OCI-LY3 (cell line): Measurements from ENCODE around the gene KAT8.

Experiments used
- EZH2phosphoT487 ChIP-seq: fragments of 200-600 bp; shearing (Covaris generic); IDR thresholded peaks from 2 replicates; pipeline ENCODE4 v1.6.1; 2018; ENCODE audit warnings: antibody characterized with exemption, mixed run types, low read depth
- TF ChIP-seq, protein P1 (sequence below): fragments of 200-600, 300-600 bp; sonication (generic); IDR thresholded peaks from 2 replicates; pipeline ENCODE4 v1.5.1; 2014; ENCODE audit warnings: antibody characterized with exemption, low read length, low read depth

DNA sequence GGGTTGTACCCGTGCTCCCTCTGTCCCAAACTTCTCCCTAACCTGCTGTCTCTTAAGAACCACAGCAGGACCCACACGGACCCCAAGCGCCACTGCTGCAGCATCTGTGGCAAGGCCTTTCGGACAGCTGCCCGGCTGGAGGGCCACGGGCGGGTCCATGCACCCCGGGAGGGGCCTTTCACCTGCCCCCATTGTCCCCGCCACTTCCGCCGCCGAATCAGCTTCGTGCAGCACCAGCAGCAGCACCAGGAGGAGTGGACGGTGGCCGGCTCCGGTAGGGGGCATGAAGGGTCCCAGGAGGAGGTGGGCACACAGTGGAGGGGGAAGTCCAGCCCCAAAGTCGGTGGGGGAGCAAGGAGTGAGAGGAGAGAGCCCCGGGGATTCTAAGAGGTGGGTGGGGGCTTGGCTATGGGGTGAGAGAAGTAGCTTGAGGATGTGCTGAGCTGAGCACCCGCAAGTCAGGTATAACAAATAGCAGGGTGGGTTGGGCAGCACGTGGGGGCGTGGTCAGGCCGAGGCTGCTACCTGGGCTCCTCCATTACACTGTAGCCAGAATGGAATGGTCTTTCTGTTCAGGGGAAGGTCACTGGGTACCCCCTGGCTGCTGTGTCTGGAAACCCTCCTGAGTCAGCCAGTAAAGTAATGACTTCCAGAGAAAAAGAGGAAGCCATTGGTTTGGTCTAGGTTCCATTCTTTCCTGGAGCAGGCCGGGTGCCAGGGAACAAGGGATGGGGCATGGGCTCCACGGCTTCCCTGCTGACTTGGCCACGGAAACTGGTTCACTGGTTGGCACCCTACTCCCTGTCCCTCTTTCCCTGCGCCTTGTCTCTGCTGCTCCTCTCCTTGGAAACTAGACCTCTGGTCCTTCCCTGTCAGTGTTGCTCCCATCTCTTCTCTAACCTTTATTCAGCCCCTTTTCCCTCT is 35.8 kb upstream of the KAT8 start:
- TF ChIP-seq, protein P1, sequence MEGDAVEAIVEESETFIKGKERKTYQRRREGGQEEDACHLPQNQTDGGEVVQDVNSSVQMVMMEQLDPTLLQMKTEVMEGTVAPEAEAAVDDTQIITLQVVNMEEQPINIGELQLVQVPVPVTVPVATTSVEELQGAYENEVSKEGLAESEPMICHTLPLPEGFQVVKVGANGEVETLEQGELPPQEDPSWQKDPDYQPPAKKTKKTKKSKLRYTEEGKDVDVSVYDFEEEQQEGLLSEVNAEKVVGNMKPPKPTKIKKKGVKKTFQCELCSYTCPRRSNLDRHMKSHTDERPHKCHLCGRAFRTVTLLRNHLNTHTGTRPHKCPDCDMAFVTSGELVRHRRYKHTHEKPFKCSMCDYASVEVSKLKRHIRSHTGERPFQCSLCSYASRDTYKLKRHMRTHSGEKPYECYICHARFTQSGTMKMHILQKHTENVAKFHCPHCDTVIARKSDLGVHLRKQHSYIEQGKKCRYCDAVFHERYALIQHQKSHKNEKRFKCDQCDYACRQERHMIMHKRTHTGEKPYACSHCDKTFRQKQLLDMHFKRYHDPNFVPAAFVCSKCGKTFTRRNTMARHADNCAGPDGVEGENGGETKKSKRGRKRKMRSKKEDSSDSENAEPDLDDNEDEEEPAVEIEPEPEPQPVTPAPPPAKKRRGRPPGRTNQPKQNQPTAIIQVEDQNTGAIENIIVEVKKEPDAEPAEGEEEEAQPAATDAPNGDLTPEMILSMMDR: no peak
- no peak for TF ChIP-seq EZH2phosphoT487
